Skeletal muscle cell (primary cell): ENCODE data around the gene RPUSD1.
"Not testable (repeated sequence)": the region's sequence is repeated elsewhere in the genome, so short reads cannot be mapped to it uniquely, and the experiment has no call there.

Experiments
- DNase-seq: peaks from one replicate; pipeline ENCODE4 v3.0.0-alpha.2; 2010; ENCODE audit warnings: low read depth
- H3K4me3 ChIP-seq: 2 replicates; pipeline ENCODE4 v1.5.1; 2011; ENCODE audit warnings: low read depth, mild to moderate bottlenecking, control low read depth, low read length, moderate library complexity

Gene RPUSD1

GRCh38 chr16:759110-759910, 28.9 kb downstream of the RPUSD1 start:
- no peak for DNase-seq
- H3K4me3 ChIP-seq: no peak overlapping the region

- no peak for DNase-seq
- no peak overlapping the region for H3K4me3 ChIP-seq
Observed at GRCh38 chr16:756428-756827, 31.8 kb downstream of the RPUSD1 start.

- no peak for DNase-seq
- no peak overlapping the region for H3K4me3 ChIP-seq
Observed at GRCh38 chr16:754656-755055, 33.5 kb downstream of the RPUSD1 start.

GRCh38 chr16:754121-754607, 34.0 kb downstream of the RPUSD1 start:
- H3K4me3 ChIP-seq, DNase-seq: not testable (repeated sequence)

GRCh38 chr16:752007-752312, 36.2 kb downstream of the RPUSD1 start:
- no peak for DNase-seq

GRCh38 chr16:751152-752006, 36.8 kb downstream of the RPUSD1 start:
- H3K4me3 ChIP-seq: no peak overlapping the region
- no peak for DNase-seq

More at GRCh38 chr16:752007-752312, 36.2 kb downstream of the RPUSD1 start:
- no peak overlapping the region for H3K4me3 ChIP-seq

GRCh38 chr16:750485-750884, 37.7 kb downstream of the RPUSD1 start:
- no peak for DNase-seq

GRCh38 chr16:749010-749409, 39.2 kb downstream of the RPUSD1 start:
- no peak overlapping the region for H3K4me3 ChIP-seq
- DNase-seq: peak; percentile 31

More at GRCh38 chr16:750485-750884, 37.7 kb downstream of the RPUSD1 start:
- H3K4me3 ChIP-seq: no peak overlapping the region

GRCh38 chr16:747978-748746, 40.0 kb downstream of the RPUSD1 start:
- H3K4me3 ChIP-seq: no peak overlapping the region
- no peak for DNase-seq

- no peak for DNase-seq
Observed at GRCh38 chr16:746637-747036, 41.5 kb downstream of the RPUSD1 start.

GRCh38 chr16:745739-746138, 42.4 kb downstream of the RPUSD1 start:
- H3K4me3 ChIP-seq: no peak overlapping the region
- DNase-seq: no peak

More at GRCh38 chr16:746637-747036, 41.5 kb downstream of the RPUSD1 start:
- no peak overlapping the region for H3K4me3 ChIP-seq

- no peak overlapping the region for H3K4me3 ChIP-seq
- DNase-seq: no peak
Observed at GRCh38 chr16:743794-744500, 44.2 kb downstream of the RPUSD1 start.

GRCh38 chr16:742894-743293, 45.3 kb downstream of the RPUSD1 start:
- not testable (repeated sequence) for DNase-seq, H3K4me3 ChIP-seq

- DNase-seq: no peak
- no peak overlapping the region for H3K4me3 ChIP-seq
Observed at GRCh38 chr16:741986-742629, 46.1 kb downstream of the RPUSD1 start.

- H3K4me3 ChIP-seq: peak within 1 kb of the TSS; percentile 91
- DNase-seq: peak; percentile 71
Observed at GRCh38 chr16:740764-741505, 47.2 kb downstream of the RPUSD1 start, which contains the start of gene CIAO3. Gene CIAO3, minus strand, starts transcription at chr16:740997. Its CDS starts 12 bp downstream, at chr16:740985.

GRCh38 chr16:740459-740763, 47.8 kb downstream of the RPUSD1 start:
- H3K4me3 ChIP-seq: peak overlapping the region; percentile 91
- DNase-seq: no peak

- DNase-seq: no peak
- H3K4me3 ChIP-seq: peak overlapping the region; percentile 91
Observed at GRCh38 chr16:739560-740458, 48.4 kb downstream of the RPUSD1 start.
